Ovary (tissue), 9 donors: ENCODE results near the gene GREM2. TPM values are rescaled to one million over a fixed set of nuclear protein-coding genes. Genes with fewer than 3 reads are reported as not detected.

Experiments used
- DNase-seq, 5 donors: peaks; one replicate each; pipeline ENCODE4 v3.0.0-alpha.2; 2019 to 2020
- H3K27ac ChIP-seq, 2 donors: fragments of 200-600 bp; one replicate each; pipeline versions ENCODE4 v1.5.1 to v1.8.0; 2019 to 2022
- H3K27me3 ChIP-seq: fragments of 200-600 bp; one replicate; pipeline ENCODE4 v1.8.0; 2022
- H3K36me3 ChIP-seq: fragments of 200-600 bp; sonication (generic); one replicate; pipeline ENCODE4 v1.5.1; 2019
- H3K4me1 ChIP-seq: one replicate; pipeline ENCODE4 v1.8.1; 2013; ENCODE audit warnings: mild to moderate bottlenecking, moderate library complexity; ENCODE audit not compliant: insufficient read depth
- H3K4me3 ChIP-seq: fragments of 200-600 bp; sonication (generic); one replicate; pipeline ENCODE4 v1.5.1; 2017
- H3K9me3 ChIP-seq, 2 donors: fragments of 200-600 bp in 1 of 2; sonication (generic) in 1 of 2; one replicate each; pipeline versions ENCODE4 v1.5.1 to v1.8.1; 2013 to 2019; ENCODE audit warnings: mild to moderate bottlenecking in 1 of 2, moderate library complexity in 1 of 2
- EP300 ChIP-seq: sonication (generic); formaldehyde crosslinking; IDR thresholded peaks from one replicate; pipeline ENCODE4 v1.6.1; 2017; ENCODE audit warnings: antibody characterized with exemption
- POLR2A ChIP-seq: fragments of 450-650 bp; IDR thresholded peaks from one replicate; pipeline ENCODE4 v1.6.1; 2017; ENCODE audit warnings: antibody characterized with exemption, mild to moderate bottlenecking, moderate library complexity
- WGBS, 3 donors: extraction: QIAGEN DNeasy Blood & Tissue Kit in 1 of 3; methylation state at CpG; one replicate each; pipeline versions ENCODE4 v1.1.5 to v1.1.7; 2013 to 2017; 5-methylcytosine and 5-hydroxymethylcytosine counted together
- intact Hi-C, 4 donors: fragments of 100-400 bp; cut with DNase I; formaldehyde crosslinking; loops; one replicate each; pipeline versions ENCODE4 v1.11.0 to v1.15.1; 2022 to 2023
- polyA plus RNA-seq, 2 donors: library from polyadenylated mRNA; stranded (reverse); fragments of 200-250 nt in 1 of 2; fragments of 350-450 nt in 1 of 2; fragmentation: Illumina TruSeq in 1 of 2; extraction: RNeasy Lipid Tissue Mini Kit (QIAGEN cat#74804) in 1 of 2; gene quantifications; one replicate each; pipeline ENCODE4 v1.2.3, GENCODE V29; 2013 to 2014
- total RNA-seq, 7 donors: library from RNA; depleted of rRNA in 2 of 7; stranded (reverse); fragments of >200 nt in 2 of 7; fragmentation: NEBNext Ultra II Directional in 3 of 7; extraction: Animal tissue kit (Norgen Biotek cat#: 25700) in 3 of 7; gene quantifications; one replicate each; pipeline versions ENCODE4 v1.1.0 to v1.2.4, GENCODE V29; 2016 to 2023
- TF ChIP-seq, protein P1 (sequence below), 3 donors: fragments of 450-650 bp in 2 of 3; fragments of 200-600 bp in 1 of 3; IDR thresholded peaks; one replicate each; pipeline versions ENCODE4 v1.5.1 to v1.8.0; 2016 to 2022; ENCODE audit warnings: antibody characterized with exemption in 3 of 3, mild to moderate bottlenecking in 1 of 3
- donor health status: DM: no; HTN: no; CAD: no; lungs with moderate emphysema.
- donor health status: DM: no; HTN: no; CAD: no.
- donor health status: Bipolar disorder and iron deficiency.
- donor health status: DM: yes; HTN: yes; CAD: no.
- donor health status: DM: no; HTN: no; CAD: no.
- donor health status: DM: yes; HTN: yes; CAD: no.

The GREM2 gene
- total and polyA plus RNA-seq, 9 donors: 0.95 to 16.7 (median 5.4) TPM

GRCh38 chr1:240538776-240539430 lies 73.1 kb downstream of the GREM2 start:
- Histone ChIP-seq H3K27ac (no peak overlapping the region), H3K27me3 (no peaks in the 10 kb centered on the region), H3K36me3 (no peaks in the 10 kb centered on the region), H3K4me3 (no peak overlapping the region), H3K4me1 (no peaks in the 10 kb centered on the region), H3K9me3 (peaks cover 0 to 3% of the 10 kb centered on the region in 2 donors)
- no peak for DNase-seq
- TF ChIP-seq, protein P1, sequence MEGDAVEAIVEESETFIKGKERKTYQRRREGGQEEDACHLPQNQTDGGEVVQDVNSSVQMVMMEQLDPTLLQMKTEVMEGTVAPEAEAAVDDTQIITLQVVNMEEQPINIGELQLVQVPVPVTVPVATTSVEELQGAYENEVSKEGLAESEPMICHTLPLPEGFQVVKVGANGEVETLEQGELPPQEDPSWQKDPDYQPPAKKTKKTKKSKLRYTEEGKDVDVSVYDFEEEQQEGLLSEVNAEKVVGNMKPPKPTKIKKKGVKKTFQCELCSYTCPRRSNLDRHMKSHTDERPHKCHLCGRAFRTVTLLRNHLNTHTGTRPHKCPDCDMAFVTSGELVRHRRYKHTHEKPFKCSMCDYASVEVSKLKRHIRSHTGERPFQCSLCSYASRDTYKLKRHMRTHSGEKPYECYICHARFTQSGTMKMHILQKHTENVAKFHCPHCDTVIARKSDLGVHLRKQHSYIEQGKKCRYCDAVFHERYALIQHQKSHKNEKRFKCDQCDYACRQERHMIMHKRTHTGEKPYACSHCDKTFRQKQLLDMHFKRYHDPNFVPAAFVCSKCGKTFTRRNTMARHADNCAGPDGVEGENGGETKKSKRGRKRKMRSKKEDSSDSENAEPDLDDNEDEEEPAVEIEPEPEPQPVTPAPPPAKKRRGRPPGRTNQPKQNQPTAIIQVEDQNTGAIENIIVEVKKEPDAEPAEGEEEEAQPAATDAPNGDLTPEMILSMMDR (IDR thresholded peaks at IDR 0.05): no peak
- TF ChIP-seq EP300 (no peak), POLR2A (no peak)
- 67 to 68% (median 67%) methylated on average over 3 of the region's 3 CpGs for WGBS, 3 donors
- intact Hi-C loops: no loop called here

DNA sequence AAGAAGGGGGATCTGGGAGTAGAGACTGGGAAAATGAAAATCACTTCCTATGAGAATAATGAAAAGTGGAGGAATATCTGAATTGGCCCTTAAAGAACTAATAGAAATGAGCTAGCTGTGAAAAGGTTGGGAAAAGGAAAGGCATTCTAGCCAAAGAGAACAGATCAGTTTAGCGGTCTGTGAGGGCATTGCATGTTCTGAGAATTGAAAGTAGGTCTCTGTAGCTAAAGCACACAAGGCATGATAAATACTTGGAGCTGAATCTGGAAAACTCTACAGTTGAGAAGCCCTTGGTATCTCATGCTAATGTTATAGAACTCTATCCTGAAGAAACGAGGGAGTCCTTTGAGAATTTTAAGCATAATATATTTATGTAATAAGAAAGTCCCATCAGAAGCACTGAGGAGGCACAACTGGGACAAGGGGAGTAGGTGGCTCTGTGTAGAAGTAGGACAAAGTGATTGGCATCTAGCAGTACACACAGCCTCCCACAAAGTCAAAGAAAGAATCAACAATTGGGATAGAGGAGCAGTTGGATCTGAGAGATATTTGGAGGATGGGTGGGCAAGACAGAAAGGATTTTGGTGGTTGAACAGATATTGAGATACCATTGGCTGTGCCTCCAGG lies 78.7 kb downstream of the GREM2 start:
- no peak for DNase-seq
- H3K27me3 ChIP-seq: no peaks in the 10 kb centered on the region
- no peak overlapping the region for H3K27ac ChIP-seq
- TF ChIP-seq EP300 (no peak), POLR2A (no peak)
- TF ChIP-seq, protein P1 (IDR thresholded peaks at IDR 0.05): no peak
- no peaks in the 10 kb centered on the region for H3K4me1 ChIP-seq
- intact Hi-C loops: no loop called here
- H3K4me3 ChIP-seq: no peak overlapping the region
- WGBS, 3 donors: 72 to 84% (median 83%) methylated on average over 2 of the region's 2 CpGs
- no peaks in the 10 kb centered on the region for H3K9me3 ChIP-seq
- no peaks in the 10 kb centered on the region for H3K36me3 ChIP-seq

- H3K4me1 ChIP-seq: no peaks in the 10 kb centered on the region
- H3K27ac ChIP-seq: no peak overlapping the region
- no peak overlapping the region for H3K4me3 ChIP-seq
- WGBS, 3 donors: 75 to 78% (median 77%) methylated on average over 9 of the region's 9 CpGs
- intact Hi-C loops: no loop called here
- no peak for DNase-seq
- no peaks in the 10 kb centered on the region for H3K36me3 ChIP-seq
- no peaks in the 10 kb centered on the region for H3K9me3 ChIP-seq
- no peaks in the 10 kb centered on the region for H3K27me3 ChIP-seq
- no peak for TF ChIP-seq EP300
- TF ChIP-seq, protein P1 (IDR thresholded peaks at IDR 0.05): no peak
- no peak for TF ChIP-seq POLR2A
These were observed 83.4 kb downstream of the GREM2 start for GRCh38 chr1:240528591-240528990.

GRCh38 chr1:240527086-240527485 lies 84.9 kb downstream of the GREM2 start:
- no peaks in the 10 kb centered on the region for H3K27me3 ChIP-seq
- H3K36me3 ChIP-seq: no peaks in the 10 kb centered on the region
- no peaks in the 10 kb centered on the region for H3K4me1 ChIP-seq
- no peaks in the 10 kb centered on the region for H3K9me3 ChIP-seq
- WGBS, 3 donors: 72 to 80% (median 76%) methylated on average over 1 of the region's 1 CpG
- no peak for TF ChIP-seq EP300
- no peak for TF ChIP-seq POLR2A
- TF ChIP-seq, protein P1 (IDR thresholded peaks at IDR 0.05): no peak
- H3K27ac ChIP-seq: no peak overlapping the region
- intact Hi-C loops: no loop called here
- DNase-seq: no peak
- H3K4me3 ChIP-seq: no peak overlapping the region
